HG03571 (cell line): ENCODE data around the gene PABPN1.
"Not testable (repeated sequence)": the region's sequence is repeated elsewhere in the genome, so short reads cannot be mapped to it uniquely, and the experiment has no call there.

Experiments used
- ATAC-seq: cut with Tn5 transposase; IDR thresholded peaks from one replicate; pipeline ENCODE4 v1.9.1; 2021; ENCODE audit not compliant: unreplicated experiment

PABPN1 gene

GRCh38 chr14:23320584-23321571, at the start of gene PABPN1:
PABPN1 (plus strand) TSS chr14:23321457; CDS start chr14:23321470, 13 bp downstream.
- peak; percentile 90 for ATAC-seq

- no peak for ATAC-seq
These were observed 45.8 kb upstream of the PABPN1 start for GRCh38 chr14:23275412-23275811.

- ATAC-seq = no peak
These were observed 44.1 kb upstream of the PABPN1 start for GRCh38 chr14:23277189-23277588.

- ATAC-seq = not testable (repeated sequence)
These were observed 43.3 kb upstream of the PABPN1 start for GRCh38 chr14:23277928-23278327.

DNA sequence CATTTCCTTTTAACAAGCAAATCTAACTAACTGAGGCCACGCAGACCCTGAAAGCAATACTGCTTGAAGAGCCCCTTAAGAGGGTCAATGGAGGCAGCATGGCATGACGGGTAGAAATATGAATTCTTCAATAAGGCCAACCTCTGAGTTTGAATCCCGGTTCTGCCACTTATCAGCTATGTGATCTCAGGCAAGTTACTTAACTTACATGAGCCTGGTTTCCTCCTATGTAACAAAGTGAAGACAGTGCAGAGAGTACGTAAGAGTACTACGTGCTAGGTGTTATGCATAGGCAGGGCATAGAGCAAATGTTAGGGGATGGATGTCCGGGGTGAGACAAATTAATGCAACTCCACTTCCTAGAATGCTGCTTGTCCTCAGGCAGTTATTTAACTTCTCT, 40.0 kb upstream of the PABPN1 start:
- ATAC-seq = no peak

- no peak for ATAC-seq
These were observed 36.4 kb upstream of the PABPN1 start for GRCh38 chr14:23284654-23285529.

DNA sequence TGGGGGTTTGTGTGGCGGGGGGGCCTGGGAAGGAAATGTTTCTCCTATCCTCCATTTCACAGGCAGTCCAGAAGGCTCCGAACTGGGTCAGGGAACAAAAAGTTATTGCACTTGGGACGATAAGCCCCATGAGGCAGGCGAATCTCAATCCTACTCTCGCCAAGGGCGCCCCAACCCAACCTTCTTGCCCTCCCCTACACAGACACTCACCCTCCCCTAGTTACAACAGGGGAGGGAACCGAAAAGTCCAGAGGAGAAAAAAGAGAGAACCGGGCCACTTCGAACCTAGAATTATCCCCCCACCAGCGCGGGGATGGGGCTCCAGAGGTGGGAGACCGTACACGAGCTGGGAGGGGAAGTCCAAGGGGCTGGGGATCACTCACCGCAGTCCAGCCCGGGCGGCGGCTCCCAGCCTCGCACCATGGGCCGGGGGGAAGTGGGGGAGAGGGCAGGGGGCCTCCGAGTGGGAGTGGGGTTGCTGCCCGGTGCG, 35.7 kb upstream of the PABPN1 start:
- peak; percentile 3 for ATAC-seq

DNA sequence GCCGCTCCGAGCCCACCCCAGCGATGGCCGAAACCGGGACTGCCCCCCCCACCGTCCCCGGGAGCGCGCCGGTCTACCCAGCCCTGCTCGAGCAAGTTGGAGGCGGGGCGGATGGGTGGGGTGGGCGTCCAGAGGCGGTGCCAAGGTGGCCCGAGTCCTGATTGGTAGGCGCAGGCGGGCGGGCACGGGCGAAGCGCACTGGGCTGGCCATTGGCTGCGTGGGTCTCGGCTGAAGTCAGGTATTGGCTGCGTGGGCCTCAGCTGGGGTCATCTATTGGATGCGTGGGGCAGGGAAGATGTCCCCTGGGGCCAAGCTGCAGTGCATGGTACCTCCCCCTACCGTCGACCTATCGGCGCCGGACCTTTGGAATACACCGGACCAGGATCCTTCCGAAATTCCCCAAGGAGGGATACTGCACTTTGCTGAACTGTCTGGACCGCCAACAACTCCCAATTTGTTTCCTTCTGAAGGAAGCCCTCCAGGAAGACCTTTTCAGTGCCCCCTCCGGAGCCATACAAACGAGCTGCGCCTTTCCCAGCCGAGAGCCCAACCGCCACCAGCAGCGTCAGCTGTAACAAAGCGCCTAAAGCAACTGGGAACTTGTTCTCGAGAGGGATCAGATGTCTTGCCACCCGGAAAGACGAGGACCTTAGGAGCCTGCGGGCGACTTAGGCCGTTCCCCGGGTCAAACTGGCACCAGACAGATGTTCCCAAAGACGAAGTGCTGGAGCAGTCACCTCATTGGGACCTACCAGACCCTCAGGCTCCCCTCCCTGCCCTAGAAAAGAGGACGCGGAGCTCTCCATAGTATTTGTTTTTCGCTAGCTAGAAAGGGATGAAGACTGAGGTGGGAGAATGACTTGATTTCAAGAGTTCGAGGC, 35.0 kb upstream of the PABPN1 start, which contains the start of gene HOMEZ:
HOMEZ (minus strand) TSS at position 113 of the 882 bp plus-strand sequence. CDS start 180 bp downstream, outside the sequence.
- ATAC-seq = peak; percentile 95

DNA sequence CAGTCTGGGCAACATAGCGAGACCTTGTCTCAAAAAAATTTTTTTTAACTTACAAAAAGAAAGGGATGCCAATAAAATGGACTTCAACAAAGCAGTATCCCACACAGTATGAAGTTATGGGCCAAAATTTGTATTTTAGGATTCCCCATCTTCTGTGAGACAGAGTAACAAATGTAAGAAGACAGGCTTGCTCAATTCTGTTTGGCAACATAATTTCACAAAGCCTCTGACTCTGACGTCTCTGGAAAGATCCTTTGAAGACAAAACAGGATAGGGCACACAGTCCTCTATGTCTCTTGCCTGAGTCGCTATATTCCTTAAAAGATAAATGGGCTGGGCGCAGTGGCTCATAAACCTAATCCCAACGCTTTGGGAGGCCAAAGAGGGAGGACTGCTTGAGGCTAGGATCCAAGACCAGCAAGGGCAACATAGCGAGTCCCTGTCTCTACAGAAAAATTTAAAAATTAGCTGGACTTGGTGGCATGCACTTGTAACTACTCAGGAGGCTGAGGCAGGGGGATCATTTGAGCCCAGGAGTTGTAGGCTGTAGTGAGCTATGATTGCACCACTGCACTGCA, 34.3 kb upstream of the PABPN1 start:
- no peak for ATAC-seq

DNA sequence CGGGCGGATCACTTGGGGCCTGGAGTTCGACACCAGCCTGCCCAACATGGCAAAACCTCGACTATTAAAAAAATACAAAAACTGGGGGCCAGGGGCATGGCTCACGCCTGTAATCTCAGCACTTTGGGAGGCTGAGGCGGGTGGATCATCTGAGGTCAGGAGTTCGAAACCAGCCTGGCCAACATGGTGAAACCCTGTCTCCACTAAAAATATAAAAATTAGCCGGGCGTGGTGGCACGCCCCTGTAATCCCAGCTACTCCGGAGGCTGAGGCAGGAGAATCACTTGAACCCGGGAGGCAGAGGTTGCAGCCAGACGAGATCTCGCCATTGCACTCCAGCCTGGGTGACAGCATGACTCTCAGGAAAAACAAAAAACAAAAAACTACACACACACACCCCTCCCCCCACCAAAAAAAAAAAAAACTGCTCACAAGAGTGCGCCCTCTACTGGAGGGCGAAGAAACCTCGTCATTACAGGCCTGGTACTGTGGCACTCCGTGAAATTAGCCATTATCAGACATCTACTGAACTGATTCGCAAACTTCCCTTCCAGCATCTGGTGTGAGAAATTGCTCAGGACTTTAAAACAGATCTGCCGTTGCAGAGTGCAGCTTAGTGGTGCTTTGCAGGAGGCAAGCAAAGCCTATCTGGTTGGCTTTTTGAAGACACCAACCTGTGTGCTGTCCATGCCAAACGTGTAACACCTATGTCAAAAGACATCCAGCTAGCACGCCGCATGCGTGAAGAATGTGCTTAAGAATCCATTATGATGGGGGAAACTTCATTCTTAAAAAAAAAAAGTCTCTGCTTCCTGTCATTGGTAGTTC, 26.3 kb upstream of the PABPN1 start:
- ATAC-seq = no peak

- no peak for ATAC-seq
These were observed 25.1 kb upstream of the PABPN1 start for GRCh38 chr14:23296012-23296777.

GRCh38 chr14:23297096-23297495, 24.2 kb upstream of the PABPN1 start:
- ATAC-seq = no peak

GRCh38 chr14:23297611-23298277, 23.5 kb upstream of the PABPN1 start:
- ATAC-seq = no peak

GRCh38 chr14:23299211-23299957, 21.9 kb upstream of the PABPN1 start:
- no peak for ATAC-seq

- no peak for ATAC-seq
These were observed 21.1 kb upstream of the PABPN1 start for GRCh38 chr14:23299986-23300686.

GRCh38 chr14:23300687-23301223, 20.5 kb upstream of the PABPN1 start:
- no peak for ATAC-seq
